Measurements from ENCODE around the gene MGME1. TPM values are rescaled to one million over a fixed set of nuclear protein-coding genes. Genes with fewer than 3 reads are reported as not detected.
A peak's percentile ranks its signal among the peaks of the same experiment; 100 is the strongest.

MGME1 gene
- total and polyA plus RNA-seq, 2 of the 13 experiments (the other 11 are each of a cell fraction or from before 2014, with no cell fraction given), result 36.7 to 66.6 TPM

GRCh38 chr20:17953935-17954334 is 14.9 kb upstream of the MGME1 start:
- ChIA-PET POLR2A (interaction anchor here (1.8 kb wide), 1 partner anchor 13 kb away, joined by 5 read pairs; no protein-coding TSS in a partner anchor), CTCF (ENCODE audit: low intra/inter-chr PET ratio, low total read pairs) (no interaction called here)
- in situ Hi-C loops (cut with HindIII; ENCODE audit: extremely low pct_ligation_motif_present, low pct_unique_long_range_greater_than_20kb), result no loop called here
- FAIRE-seq, result no peak
- 97% methylated on average over 5 of the region's 5 CpGs for WGBS (ENCODE audit: low lambda C conversion rate)
- no TSS peak for BruUV-seq (replicated peaks)
- Histone ChIP-seq H2AFZ (ENCODE audit: low read length) (no peak overlapping the region), H3K4me2 (ENCODE audit: low read depth, low read length) (no peak overlapping the region), H3K4me3 (replicated peaks in 1 of 3; ENCODE audit: insufficient read depth in 1 of 3, low read depth in 2 of 3, low read length in 3 of 3) (no peak overlapping the region), H3K9me3 (ENCODE audit: low read length) (no peaks in the 10 kb centered on the region), H3K27me3 (ENCODE audit: control insufficient read depth in 1 of 2, insufficient read depth in 2 of 2, low read length in 2 of 2) (no peaks in the 10 kb centered on the region), H3K4me1 (ENCODE audit: insufficient read depth, low read length) (peaks cover 67% of the 10 kb centered on the region), H3K79me2 (ENCODE audit: insufficient read depth, low read length) (peaks cover 97% of the 10 kb centered on the region), H3K27ac (ENCODE audit: extremely low read length, insufficient read depth, low read length) (peak overlapping the region; percentile 7), H3K36me3 (replicated peaks in 1 of 2; ENCODE audit: control insufficient read depth in 1 of 2, insufficient read depth in 2 of 2, low read length in 2 of 2) (peaks cover 55 to 80% of the 10 kb centered on the region in 2 experiments), H4K20me1 (ENCODE audit: insufficient read depth, low read length) (peaks cover 61% of the 10 kb centered on the region), H3K9ac (ENCODE audit: insufficient read depth, low read depth, low read length) (no peak overlapping the region)
- intact Hi-C loops (cut with micrococcal nuclease; ENCODE audit: unreplicated experiment), result no loop called here
- ATAC-seq, result no peak
- no peak for DNase-seq (ENCODE audit: low spot score)
- peak in 1 of 2 experiments; percentile 7; a peak in 1 of 4 replicates for TF ChIP-seq POLR2A (IDR thresholded peaks at IDR 0.05; ENCODE audit: insufficient read depth in 1 of 2, low read depth in 2 of 2, low read length in 2 of 2)
- TF ChIP-seq ZSCAN22 (CRISPR knock-in tag; IDR thresholded peaks at IDR 0.05), result 0 out of 2 replicates have a peak, but pooled peaks have one; percentile 2
- TF ChIP-seq, protein P1, sequence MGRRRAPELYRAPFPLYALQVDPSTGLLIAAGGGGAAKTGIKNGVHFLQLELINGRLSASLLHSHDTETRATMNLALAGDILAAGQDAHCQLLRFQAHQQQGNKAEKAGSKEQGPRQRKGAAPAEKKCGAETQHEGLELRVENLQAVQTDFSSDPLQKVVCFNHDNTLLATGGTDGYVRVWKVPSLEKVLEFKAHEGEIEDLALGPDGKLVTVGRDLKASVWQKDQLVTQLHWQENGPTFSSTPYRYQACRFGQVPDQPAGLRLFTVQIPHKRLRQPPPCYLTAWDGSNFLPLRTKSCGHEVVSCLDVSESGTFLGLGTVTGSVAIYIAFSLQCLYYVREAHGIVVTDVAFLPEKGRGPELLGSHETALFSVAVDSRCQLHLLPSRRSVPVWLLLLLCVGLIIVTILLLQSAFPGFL (CRISPR knock-in tag; IDR thresholded peaks at IDR 0.05), result no peak
- TF ChIP-seq RBM22 (optimal IDR thresholded peaks at IDR 0.05; ENCODE audit: low read length), result peak; percentile 92

DNA sequence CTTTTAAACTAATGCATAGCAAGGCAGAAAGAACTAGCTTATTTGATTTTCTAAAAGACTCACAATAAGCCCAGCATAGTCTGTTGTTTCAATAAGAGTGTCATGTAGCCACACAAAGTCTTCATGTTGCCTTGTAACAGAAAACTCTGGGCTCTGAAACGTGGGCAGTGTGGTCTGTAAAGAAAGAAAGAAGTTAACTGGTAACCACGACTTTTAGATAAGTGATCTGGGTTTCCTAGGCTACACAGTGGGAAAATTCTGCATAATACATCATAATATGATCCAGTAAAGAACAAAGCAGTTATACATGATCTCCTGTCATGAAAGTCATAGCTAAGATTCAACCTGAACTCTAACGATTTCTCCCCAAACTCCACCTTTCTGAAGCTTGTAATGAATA is 13.5 kb upstream of the MGME1 start:
- no TSS peak for BruUV-seq (replicated peaks)
- no peaks in the 10 kb centered on the region for H3K9me3 ChIP-seq (ENCODE audit: low read length)
- H3K27me3 ChIP-seq (ENCODE audit: control insufficient read depth in 1 of 2, insufficient read depth in 2 of 2, low read length in 2 of 2), result no peaks in the 10 kb centered on the region
- 57% methylated on average over 3 of the region's 3 CpGs for WGBS (ENCODE audit: low lambda C conversion rate)
- H4K20me1 ChIP-seq (ENCODE audit: insufficient read depth, low read length), result peaks cover 75% of the 10 kb centered on the region
- H3K4me2 ChIP-seq (ENCODE audit: low read depth, low read length), result no peak overlapping the region
- FAIRE-seq, result no peak
- no peak overlapping the region for H3K4me3 ChIP-seq (replicated peaks in 1 of 3; ENCODE audit: insufficient read depth in 1 of 3, low read depth in 2 of 3, low read length in 3 of 3)
- peaks cover 97% of the 10 kb centered on the region for H3K79me2 ChIP-seq (ENCODE audit: insufficient read depth, low read length)
- H3K36me3 ChIP-seq (replicated peaks in 1 of 2; ENCODE audit: control insufficient read depth in 1 of 2, insufficient read depth in 2 of 2, low read length in 2 of 2), result peaks cover 45 to 67% of the 10 kb centered on the region in 2 experiments
- H3K4me1 ChIP-seq (ENCODE audit: insufficient read depth, low read length), result peaks cover 81% of the 10 kb centered on the region
- ChIA-PET CTCF (ENCODE audit: low intra/inter-chr PET ratio, low total read pairs) (no interaction called here), POLR2A (interaction anchor here (1.0 to 8.2 kb wide), 4 partner anchors 9 to 273 kb away, joined by 3 to 114 read pairs (median 4); partner anchors contain the start of genes MGME1 and SNX5)
- no peak for ATAC-seq
- no peak overlapping the region for H3K9ac ChIP-seq (ENCODE audit: insufficient read depth, low read depth, low read length)
- intact Hi-C loops (cut with micrococcal nuclease; ENCODE audit: unreplicated experiment) (no loop called here), in situ Hi-C loops (cut with HindIII; ENCODE audit: extremely low pct_ligation_motif_present, low pct_unique_long_range_greater_than_20kb) (no loop called here)
- H2AFZ ChIP-seq (ENCODE audit: low read length), result no peak overlapping the region
- peak overlapping the region; percentile 20 for H3K27ac ChIP-seq (ENCODE audit: extremely low read length, insufficient read depth, low read length)
- no peak for DNase-seq (ENCODE audit: low spot score)
- TF ChIP-seq AGO2 (optimal IDR thresholded peaks at IDR 0.05; ENCODE audit: low read depth, low read length) (peak; percentile 36), JUN (CRISPR knock-in tag; IDR thresholded peaks at IDR 0.05) (no peak), RNF219 (CRISPR knock-in tag; IDR thresholded peaks at IDR 0.05) (0 out of 2 replicates have a peak, but pooled peaks have one; percentile 55), USF2 (IDR thresholded peaks at IDR 0.05; ENCODE audit: low read depth, low read length) (no peak), USF2 (CRISPR knock-in tag; IDR thresholded peaks at IDR 0.05; ENCODE audit: borderline replicate concordance) (no peak)
- TF ChIP-seq, protein P2, sequence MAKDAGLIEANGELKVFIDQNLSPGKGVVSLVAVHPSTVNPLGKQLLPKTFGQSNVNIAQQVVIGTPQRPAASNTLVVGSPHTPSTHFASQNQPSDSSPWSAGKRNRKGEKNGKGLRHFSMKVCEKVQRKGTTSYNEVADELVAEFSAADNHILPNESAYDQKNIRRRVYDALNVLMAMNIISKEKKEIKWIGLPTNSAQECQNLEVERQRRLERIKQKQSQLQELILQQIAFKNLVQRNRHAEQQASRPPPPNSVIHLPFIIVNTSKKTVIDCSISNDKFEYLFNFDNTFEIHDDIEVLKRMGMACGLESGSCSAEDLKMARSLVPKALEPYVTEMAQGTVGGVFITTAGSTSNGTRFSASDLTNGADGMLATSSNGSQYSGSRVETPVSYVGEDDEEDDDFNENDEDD (CRISPR knock-in tag; IDR thresholded peaks at IDR 0.05; ENCODE audit: borderline replicate concordance), result 0 out of 2 replicates have a peak, but pooled peaks have one; percentile 16

Measured in HepG2 (cell line).